GM21526 (cell line): ENCODE results near the gene MS4A7.
"Not testable (repeated sequence)": the region's sequence is repeated elsewhere in the genome, so short reads cannot be mapped to it uniquely, and the experiment has no call there.

ENCODE experiments used
- ATAC-seq: cut with Tn5 transposase; IDR thresholded peaks from one replicate; pipeline ENCODE4 v1.9.1; 2021; ENCODE audit warnings: moderate library complexity; ENCODE audit not compliant: unreplicated experiment, low FRiP score

MS4A7 gene, protein sequence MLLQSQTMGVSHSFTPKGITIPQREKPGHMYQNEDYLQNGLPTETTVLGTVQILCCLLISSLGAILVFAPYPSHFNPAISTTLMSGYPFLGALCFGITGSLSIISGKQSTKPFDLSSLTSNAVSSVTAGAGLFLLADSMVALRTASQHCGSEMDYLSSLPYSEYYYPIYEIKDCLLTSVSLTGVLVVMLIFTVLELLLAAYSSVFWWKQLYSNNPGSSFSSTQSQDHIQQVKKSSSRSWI

GRCh38 chr11:60378354-60378753 is at the start of gene MS4A7:
MS4A7 (plus strand) TSS chr11:60378532; CDS start chr11:60383142, 4,610 bp downstream.
- ATAC-seq, result peak; percentile 80

GRCh38 chr11:60332846-60333245 is 45.5 kb upstream of the MS4A7 start:
- ATAC-seq, result no peak

GRCh38 chr11:60334005-60334620 is 44.2 kb upstream of the MS4A7 start:
- ATAC-seq, result peak; percentile 54

- ATAC-seq, result no peak
These were observed 41.5 kb upstream of the MS4A7 start for GRCh38 chr11:60336767-60337391.

DNA sequence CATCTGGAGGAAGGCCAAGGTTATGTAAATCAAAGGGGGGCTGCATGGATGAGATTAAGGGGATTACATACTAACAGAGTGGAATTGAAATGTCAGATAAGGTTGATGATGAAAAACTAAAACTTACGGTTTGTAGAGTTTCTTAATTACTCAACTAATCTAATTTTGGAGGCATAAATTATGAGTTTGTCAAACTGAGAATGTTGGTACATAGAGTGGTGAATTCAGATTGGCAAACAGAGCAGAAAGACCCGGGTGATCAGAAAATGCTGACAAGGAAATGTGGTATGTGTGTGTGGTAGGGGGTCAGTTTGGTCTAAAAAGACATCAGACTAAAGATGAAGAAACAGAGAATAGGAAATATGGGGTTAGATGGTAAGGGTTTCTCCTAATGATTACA is 40.3 kb upstream of the MS4A7 start:
- ATAC-seq, result no peak

DNA sequence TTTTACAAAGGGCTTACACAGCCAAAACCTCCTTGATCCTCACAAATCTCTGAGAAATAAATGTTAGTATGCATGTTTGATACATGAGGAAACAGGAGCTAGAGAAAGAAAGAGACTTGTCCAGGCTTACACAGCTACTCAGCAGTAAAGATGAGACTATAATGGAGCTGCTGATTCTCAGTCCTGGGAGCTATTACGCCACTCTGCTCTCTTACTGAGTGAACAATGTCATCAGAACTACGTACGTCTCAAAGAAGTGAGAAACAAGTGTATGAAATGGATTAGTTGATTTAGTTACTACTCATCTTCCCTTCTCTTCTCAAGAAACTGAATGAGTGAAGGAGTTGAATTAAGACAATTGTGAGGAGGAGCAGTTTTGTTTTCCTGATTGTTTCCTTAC is 39.0 kb upstream of the MS4A7 start:
- ATAC-seq, result no peak

GRCh38 chr11:60343094-60343704 is 35.1 kb upstream of the MS4A7 start:
- ATAC-seq, result no peak

DNA sequence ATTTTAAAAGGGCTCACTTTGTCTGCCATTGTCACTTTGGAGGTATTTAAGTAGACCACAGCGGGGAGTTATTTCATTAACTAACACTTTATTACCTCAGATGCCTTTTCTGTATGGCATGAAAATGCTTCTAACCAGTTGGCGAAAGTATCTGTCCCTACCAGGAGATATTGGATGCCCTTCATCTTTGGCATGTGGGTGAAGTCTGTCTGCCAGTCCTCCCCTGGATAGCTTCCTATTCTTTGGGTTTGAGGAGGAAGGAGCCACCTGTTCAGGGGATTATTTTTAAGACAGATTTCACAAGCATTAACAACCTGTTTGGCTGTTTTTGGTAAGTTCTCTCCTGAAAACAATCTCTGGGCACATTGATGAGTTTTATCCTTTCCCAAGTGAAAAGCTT is 34.2 kb upstream of the MS4A7 start:
- ATAC-seq, result no peak

GRCh38 chr11:60345489-60345888 is 32.8 kb upstream of the MS4A7 start:
- ATAC-seq, result no peak

GRCh38 chr11:60347084-60347797 is 31.1 kb upstream of the MS4A7 start:
- ATAC-seq, result no peak

DNA sequence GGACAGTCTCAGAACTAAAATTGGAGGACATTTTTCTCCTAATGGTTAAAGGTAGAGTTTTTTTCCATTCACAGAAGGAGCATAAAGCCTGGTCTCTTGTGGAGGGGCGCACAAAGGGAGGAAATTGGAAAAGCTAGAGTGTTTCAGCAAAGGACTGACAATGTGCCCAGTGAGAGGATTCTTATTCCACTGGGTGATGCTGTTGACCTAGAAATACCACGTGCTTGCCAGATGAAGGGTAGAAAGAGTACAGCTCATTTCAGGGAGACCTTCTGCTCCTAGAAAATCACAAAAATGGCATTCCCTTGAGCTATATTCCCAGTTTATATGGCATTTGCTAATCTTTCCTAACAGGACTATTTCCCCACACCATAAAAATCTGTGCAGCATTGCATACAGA is 30.2 kb upstream of the MS4A7 start:
- no peak for ATAC-seq

- ATAC-seq, result no peak
These were observed 28.3 kb upstream of the MS4A7 start for GRCh38 chr11:60349990-60350389.

DNA sequence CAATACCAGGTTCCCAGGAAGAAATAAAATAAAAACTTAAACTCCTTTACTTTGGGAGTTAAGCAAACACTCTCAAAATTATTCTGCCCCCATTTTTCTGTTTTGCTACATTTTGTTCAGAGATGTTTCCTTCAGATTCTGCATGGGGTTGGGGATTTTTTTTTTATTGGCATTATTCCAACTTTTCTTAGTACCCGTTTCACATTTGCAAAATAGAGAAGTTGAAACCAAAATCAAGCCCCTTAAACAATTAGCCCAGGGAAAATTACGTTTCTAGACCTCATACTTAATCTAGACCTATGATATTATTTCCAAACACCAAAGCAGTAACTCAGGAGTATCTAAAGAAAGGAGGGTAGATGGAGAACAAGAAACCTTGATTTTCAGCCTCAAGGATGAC is 20.6 kb upstream of the MS4A7 start:
- ATAC-seq, result no peak

GRCh38 chr11:60360621-60361020 is 17.7 kb upstream of the MS4A7 start:
- ATAC-seq, result no peak

DNA sequence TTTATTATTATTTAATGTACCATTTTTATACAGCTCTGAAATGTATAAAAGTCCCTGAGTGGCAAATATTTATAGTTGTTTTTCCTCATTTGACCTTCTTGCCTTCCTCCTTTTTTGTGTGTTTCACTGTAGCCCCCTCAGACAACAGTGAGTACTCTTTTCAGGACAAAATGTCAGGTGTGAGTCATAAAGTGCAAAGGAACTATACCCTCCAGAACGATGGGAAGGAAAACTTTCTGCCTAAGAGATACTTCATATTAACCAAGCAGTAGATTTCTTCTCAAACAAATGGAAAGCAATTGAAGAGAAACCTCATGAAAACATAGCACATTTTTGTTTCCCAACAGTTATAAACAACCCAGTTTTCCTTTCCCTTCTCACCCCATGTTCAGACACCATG is 16.1 kb upstream of the MS4A7 start:
- no peak for ATAC-seq

DNA sequence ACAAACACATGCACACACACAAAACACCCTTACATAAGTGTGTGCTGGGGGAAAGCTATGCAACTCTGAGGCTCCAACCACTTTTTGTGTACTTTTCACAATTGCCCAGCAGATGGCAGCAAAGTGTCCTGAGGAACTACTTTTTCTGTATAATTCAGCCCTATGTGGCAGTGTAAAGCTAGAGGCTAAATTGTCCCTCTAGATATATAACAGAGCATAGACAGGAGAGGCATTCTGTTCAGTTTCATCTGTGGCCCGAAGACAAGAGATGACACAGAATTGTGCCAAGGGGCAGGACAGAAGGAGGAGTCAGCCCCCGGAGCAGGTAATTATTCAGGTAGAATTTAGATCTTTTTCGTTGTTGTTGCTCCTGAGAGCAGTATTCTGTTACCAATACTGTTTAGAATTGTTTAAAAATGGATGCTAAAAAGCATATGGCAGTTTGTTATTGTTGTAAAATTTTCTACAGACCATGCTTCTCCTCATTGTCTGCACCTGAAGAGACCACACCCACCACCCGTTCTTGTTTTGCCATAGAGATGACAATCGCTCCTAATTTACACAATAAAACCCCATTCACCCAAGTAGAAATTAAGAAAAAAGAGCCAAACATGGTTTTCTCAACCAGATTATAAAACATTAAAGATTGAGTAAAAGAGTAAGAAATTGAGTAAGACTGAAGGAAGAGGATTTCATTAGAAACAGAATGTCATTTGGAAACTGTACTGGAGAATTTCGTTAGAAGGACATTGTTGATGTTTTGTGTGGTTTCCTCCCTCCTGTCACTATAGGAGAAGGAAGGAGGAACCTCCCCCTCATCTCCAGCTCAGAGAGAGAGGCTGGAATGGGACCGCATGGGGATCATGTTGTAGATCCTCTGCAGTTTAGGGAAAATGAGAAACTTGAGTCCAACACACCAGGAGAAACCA is 14.5 kb upstream of the MS4A7 start:
- ATAC-seq, result peak; percentile 61

GRCh38 chr11:60366262-60366904 is 11.9 kb upstream of the MS4A7 start:
- not testable (repeated sequence) for ATAC-seq

- peak; percentile 70 for ATAC-seq
These were observed 11.3 kb upstream of the MS4A7 start for GRCh38 chr11:60367009-60367408.

GRCh38 chr11:60367896-60368295 is 10.4 kb upstream of the MS4A7 start:
- no peak for ATAC-seq
